Activated CD8-positive, alpha-beta memory T cell treated with anti-CD3 and anti-CD28 coated beads, Interleukin-2, amount 50 U/mL, for 24 hours (primary cell): ENCODE data around the gene ZFHX2.

Experiments
- DNase-seq: peaks from one replicate; pipeline ENCODE4 v3.0.0-alpha.2; 2020; ENCODE audit errors: extremely low read depth

Gene ZFHX2

DNA sequence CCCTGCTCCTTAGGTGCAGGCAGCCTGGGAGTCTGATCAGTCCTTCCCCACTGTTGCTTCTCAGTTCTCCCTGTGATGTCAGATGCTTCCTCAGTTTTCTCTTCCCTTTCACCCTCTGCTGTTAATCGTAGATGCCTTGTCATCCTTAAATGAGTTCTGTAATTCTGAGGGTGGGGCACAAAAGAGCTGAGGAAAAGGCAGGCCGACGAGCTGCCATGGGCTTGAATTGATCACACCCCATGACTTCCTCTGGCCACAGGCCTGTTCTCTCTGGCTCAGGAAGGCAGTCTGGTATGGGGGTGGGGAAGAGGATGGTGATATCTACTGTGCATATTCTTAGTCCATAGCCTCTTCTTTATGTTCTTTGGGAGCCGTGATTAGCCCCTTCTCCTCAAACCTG lies 21.3 kb upstream of the ZFHX2 start:
- DNase-seq: no peak

DNA sequence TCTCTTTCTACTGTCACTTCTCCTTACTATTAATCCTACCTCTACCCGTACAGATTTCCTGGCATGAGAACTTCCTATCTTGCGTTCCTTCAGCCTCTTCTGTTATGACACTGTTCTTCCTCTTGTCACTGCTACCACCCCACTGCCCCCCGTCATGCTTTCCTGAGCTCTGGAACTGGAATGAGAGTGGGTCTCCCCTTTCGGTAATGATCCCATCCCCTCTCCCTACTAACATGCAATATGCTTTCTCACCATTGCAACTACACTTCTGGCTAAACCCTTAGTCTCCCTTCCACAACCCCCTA lies 20.9 kb upstream of the ZFHX2 start:
- no peak for DNase-seq

DNA sequence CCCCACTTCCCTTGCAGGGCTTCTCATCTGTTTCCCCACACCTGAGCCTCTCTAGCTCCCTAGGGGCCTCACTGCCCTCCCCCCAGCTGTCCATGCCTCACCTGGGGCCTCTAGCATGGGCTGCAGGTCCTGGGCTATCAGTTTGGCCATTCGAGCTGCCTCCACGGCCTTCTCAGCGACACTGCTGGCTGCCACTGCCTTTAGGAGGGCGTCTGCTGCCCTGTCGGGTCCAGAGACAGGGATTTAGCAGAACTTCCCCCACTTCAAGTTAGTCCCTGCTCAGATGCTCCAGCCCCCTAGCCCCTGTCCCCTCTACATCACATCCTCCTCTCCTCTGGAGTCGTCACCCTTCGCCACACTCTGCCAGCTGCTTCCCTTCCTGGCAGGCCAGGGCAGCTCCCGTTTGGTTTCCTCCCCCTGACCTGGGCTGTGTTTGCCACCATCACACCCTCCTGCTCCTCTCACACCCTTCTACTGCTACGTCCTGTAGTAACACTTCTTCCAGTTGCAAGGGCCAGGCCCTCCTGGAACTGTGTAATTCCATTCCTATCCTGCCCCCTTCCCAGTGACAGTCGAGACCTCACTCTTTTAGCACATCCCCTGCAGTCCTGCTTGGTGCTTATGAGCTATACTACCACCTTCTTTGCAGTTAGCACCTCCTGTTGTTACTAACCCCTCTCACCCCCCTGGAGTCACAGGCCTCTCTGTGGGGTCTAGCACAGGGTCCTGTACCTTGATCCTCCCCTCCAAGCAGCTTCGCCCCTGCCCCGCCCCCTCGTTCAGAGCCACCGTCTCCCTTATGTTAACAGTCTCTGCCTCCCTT lies 20.3 kb upstream of the ZFHX2 start:
- DNase-seq: no peak

GRCh38 chr14:23570806-23571483 lies 19.4 kb upstream of the ZFHX2 start:
- no peak for DNase-seq

DNA sequence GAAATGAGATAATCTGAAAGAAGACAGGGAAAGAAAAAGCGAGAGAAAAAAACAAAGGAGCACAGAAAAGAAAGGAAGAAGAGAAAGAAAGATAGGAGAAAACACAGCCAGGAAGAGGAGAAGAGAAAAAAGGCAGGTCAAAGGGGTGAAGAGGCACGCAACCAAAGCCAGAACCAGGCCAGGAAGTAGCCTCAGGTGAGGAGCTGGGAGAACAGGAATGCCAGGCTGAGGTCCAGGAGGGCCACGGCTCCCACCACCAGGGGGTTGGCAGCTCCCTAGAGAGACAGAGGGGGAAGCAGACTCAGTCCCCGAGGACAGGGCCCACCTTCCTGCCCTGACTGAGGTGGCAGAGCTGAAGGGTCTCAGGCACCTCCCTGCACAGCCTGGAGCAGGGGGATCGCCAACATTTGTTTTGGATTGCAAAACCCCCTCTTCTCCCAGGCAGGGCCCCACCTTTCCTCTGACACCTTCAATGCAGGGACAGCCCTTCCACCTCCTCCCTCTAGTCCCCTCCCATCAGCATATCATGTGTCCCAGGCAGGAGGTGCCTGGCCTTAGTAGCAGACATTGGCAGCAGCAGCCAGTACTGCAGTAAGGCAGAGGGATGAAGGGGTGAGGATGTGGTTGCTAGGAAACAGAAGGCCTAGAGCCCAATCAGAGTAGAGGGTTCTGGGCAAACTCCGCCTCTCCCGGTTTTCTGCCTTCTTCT lies 18.0 kb upstream of the ZFHX2 start:
- DNase-seq: no peak

DNA sequence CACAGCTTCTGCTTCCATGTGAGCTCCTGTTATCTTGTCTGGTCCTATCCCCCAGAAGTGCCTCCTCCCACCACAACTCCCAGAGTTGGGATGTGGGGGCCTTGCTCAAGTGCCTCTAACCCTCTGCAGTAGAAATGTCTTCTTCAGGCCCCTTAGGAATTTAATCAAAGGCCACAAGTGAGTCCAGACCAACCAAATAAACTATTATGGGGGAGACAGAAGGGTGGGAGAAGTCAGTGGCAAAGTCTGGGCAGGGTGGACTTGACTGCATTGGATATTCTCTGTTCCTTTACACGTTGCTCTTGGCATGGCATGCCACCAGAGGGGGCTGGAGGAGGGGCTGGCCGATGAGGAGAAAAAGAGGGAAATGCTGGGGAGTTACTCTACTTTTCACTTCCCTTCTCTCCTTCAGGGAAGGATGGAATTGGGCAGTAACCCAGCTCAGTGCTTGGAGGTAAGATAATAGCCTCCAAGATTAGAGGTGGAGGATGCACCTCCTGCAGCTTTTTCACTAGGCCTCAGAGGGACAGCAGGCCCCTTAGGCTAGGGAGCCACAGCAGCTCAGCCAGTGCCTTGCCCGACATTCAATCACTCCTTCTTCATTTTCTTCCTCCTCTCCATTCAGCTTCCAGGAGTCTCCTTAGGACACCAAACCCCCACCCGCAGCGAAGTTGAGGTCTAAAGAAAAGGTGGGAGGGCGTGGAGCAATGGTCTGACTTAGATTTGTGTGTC lies 17.2 kb upstream of the ZFHX2 start:
- DNase-seq: no peak

GRCh38 chr14:23568021-23568599 lies 16.5 kb upstream of the ZFHX2 start:
- no peak for DNase-seq

DNA sequence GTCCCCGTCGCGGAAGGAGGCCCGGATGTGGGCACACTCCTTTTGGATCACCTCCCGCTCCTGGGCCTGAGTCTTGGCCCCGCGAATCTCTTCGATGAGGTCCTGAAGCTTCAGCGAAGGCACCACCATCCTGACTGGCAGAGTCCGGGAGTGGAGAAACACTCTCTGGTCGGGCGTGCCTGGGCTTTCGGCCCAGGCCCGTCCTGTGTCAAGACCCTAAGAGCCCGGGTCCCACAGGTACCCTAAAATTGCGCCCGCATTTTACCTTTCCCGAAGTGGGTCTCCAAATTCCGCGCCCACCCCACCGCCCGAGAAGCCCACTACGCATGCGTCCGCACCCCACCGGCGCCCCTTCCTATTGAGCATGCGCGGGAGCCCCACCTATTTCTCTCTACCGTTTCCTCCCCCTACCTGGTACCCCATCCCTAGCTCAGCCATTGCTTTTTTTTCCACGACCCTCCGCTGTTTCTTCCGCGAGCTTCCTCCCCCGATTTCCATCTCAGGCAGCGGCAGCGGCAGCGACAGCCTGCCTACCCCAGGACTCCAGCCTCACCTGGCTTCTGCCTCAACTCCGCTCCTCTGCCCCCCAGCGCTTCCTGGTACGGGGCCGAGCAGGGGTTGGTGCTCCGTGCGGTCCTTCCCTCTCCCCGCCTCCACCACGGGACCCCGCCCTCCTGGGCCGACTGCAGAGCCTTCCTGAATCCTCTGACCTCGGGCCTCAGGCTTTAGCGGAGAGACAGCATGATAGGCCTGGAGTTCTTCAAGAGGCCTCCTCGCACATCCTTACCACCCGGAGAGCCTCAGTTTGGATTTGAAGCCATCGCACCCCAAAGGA lies 15.8 kb upstream of the ZFHX2 start, which contains the start of gene AP1G2:
AP1G2 (minus strand) TSS at position 606 of the 835 bp plus-strand sequence; CDS start at position 129, 477 bp downstream.
- DNase-seq: peak; percentile 69

GRCh38 chr14:23566778-23567185 lies 15.2 kb upstream of the ZFHX2 start:
- no peak for DNase-seq

DNA sequence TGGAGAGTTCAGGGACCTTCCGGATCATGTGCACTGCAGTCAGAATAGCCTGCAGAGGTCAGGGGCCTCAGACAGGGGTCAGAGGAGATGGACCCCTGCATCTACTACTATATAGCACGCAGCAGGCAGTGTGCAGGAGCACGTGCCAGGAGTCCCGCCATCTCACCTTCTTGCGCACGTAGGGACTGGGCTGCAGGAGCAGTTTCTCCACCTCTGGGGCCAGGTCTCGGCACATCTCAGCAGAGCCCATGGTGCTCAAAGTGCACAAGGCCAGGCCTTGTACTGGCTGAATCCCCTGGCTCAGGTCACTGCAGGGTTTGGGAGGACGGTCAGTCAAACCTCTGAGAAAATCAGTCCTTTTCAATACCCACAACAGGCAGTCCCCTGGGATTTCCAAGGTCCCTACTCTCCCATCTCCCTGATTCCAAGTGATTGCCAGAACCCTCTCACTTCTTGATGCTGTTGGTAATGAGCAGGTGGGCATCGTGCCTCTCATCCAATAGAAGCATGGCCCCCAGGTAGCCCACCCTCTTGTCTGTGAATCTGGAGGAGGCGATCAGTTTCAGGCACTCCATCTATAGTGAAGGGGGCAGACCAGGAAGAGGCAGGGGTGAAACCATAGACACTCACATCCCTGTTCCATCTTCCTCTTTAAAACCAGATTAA lies 14.7 kb upstream of the ZFHX2 start:
- DNase-seq: no peak

DNA sequence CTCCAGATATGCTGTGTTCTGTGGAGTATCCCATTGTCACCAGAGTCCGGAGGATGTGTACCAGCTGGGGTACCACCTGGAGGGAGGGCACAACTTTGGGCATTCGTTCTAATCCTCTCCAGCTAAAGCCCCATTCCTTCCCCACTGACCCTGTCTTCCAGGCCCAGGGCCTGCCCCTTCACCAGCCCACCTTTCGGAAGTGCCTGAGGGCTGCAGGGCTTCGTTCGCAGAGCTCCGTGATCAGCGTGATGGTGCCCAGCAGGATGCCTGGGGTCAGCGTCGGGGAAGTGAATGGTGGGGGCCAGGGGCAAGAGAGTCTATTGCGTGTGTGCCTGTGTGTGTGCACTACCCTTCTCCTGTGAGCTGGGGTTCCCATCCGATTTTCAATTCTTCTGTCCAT lies 14.1 kb upstream of the ZFHX2 start:
- no peak for DNase-seq

- DNase-seq: no peak
These were observed 13.3 kb upstream of the ZFHX2 start for GRCh38 chr14:23564876-23565275.

DNA sequence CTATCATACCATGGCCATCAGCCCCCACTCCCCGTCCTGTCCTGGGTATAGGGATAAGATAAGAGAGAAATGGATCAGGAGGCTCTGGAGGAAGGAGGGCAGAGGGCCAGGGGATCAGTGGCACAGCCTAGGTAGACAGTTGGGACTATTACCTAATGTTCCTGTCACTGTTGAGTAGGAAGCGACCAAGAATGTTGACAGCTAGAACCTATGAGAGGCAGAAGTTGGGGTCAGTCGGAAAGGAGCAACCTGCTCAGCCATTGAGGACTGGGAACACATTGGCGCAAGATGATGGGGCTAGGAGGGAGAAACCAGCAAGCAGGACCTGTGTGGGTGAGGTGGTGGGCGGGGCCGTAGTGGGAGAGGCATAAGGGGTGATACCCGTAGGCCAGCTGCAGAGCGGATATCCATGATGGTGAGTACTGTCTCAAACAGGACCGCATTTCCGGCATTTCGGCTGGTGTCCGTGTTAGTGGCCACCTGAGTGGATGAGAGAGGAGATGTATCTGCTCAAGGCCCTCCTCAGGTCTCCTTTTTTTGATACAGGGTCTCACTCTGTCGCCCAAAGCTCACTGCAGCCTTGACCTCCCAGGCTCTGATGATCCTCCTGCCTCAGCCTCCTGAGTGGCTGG lies 12.7 kb upstream of the ZFHX2 start:
- no peak for DNase-seq

DNA sequence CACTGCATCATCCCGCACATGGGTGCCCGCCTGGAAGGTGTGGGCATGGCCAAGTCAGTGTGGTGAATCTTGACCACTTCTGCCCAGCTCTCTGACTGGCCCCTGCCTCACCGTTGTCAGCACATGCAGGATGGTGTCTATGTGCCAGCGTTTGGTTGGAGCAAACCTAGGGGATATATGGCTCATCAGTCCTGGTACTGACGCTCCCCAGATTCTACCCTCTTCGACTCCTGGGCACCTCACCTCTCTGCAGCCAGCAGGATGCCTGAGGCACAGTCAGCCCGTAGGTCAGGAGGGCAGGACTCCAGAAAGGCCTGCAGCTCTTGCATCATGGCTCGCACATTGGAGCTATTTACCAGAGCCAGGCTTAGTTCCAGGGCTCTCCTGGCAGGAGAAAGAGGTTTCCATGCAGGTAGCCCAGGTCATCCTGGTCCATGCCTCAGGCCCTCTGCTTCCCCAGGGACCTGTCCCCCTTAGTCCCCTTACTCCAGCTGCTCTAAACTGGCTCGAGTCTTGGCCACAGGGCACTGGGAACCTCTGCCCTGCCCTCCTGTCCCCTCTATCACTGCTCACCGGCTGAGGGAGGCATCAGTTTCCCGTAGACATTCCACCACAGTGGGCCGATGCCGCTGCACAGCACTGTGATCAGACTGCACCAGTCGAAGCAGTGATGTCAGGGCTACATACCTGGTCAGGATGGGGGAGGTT lies 12.1 kb upstream of the ZFHX2 start:
- DNase-seq: no peak

- DNase-seq: no peak
These were observed 11.4 kb upstream of the ZFHX2 start for GRCh38 chr14:23562822-23563472.

DNA sequence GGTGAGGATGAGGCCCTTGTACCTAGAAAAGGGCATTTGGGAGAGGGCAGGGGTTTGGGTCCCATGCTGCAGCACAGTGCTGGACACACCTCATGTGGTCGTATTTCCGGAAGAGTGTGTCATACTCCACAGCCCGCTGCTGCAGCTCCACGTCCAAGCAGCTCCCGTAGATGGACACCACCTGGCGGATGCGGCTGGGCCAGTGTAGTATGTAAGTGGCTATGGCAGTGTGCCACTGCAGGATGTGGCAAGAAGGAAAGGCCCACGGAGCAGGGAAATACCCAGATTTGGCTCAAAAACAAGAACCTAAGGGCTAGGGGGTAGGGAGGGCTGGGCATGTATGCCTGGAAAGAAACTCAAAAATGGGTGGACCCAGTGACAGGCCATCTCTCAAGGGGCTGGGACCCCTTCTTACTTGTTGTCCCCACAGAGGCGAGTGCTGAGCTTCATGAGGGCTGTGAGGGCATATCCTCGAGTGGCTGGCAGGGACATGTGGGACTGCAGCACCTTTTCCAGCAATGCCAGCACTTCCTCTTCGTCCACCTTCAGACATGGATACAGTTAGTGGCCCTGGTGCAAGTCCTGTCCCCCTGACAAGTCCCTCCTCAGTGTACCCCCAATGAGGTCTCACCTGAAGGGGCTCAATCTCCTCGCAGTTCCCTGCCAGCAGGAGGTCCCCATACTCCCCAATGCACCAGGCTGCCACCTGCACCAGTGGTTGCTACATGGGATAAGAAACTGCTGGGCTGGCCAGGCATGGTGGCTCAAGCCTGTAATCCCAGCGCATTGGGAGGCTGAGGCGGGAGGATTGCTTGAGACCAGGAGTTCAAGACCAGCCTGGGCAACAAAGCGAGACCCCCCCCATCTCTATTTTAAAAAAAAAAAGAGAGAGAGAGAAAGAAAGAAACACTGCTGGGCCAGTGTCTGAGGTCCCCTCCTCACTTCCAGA lies 10.6 kb upstream of the ZFHX2 start:
- DNase-seq: no peak

GRCh38 chr14:23561259-23561658 lies 9.7 kb upstream of the ZFHX2 start:
- no peak for DNase-seq
